Measurements from ENCODE around the gene MED27.

Gene MED27

DNA sequence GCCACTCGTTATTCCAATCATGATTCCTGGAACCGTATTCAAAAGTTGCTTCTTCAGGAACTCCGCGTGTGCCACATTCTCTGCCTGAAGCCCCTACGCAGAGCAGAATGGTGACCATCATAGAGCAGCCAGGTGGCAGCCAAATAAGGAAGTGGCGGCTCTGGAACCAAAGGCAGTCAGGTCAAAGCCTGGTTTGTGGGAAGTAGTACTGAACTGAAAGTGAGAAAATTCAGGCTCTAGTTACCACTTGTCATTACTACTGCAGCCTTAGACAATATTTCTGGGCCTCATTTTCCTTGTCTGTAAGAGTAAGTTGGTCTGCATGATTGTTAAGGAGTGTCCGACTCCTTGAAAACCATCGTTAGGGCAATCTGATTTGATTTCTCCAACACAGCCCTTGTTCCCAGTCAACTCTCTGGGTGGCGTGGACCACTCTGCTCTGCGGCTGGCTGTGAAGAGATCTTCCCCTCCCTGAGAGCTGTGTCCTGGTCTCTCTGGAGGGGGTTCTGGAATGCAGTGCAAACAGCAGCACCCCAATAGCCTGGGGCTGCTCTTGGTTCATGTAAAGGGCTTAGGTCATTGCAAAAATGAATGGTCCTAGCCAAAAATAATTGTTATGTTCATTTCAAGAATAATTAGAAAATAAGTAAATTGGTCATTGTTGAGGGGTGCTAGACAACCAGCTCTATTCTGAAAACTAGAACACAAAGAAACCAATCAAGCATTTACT lies 102.4 kb downstream of the MED27 start:
- DNase-seq (ENCODE audit: low read depth, low spot score) = no peak
- TF ChIP-seq, protein P1, sequence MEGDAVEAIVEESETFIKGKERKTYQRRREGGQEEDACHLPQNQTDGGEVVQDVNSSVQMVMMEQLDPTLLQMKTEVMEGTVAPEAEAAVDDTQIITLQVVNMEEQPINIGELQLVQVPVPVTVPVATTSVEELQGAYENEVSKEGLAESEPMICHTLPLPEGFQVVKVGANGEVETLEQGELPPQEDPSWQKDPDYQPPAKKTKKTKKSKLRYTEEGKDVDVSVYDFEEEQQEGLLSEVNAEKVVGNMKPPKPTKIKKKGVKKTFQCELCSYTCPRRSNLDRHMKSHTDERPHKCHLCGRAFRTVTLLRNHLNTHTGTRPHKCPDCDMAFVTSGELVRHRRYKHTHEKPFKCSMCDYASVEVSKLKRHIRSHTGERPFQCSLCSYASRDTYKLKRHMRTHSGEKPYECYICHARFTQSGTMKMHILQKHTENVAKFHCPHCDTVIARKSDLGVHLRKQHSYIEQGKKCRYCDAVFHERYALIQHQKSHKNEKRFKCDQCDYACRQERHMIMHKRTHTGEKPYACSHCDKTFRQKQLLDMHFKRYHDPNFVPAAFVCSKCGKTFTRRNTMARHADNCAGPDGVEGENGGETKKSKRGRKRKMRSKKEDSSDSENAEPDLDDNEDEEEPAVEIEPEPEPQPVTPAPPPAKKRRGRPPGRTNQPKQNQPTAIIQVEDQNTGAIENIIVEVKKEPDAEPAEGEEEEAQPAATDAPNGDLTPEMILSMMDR (IDR thresholded peaks at IDR 0.05; ENCODE audit: insufficient read depth, low read length, missing control alignments) = no peak
- ChIA-PET POLR2A (interaction anchor here (0.6 kb wide), 1 partner anchor 1306 kb away, joined by 5 read pairs; no protein-coding TSS in a partner anchor), CTCF (no interaction called here)
- H3K4me3 ChIP-seq (ENCODE audit: low read depth, low read length) = no peak overlapping the region

DNA sequence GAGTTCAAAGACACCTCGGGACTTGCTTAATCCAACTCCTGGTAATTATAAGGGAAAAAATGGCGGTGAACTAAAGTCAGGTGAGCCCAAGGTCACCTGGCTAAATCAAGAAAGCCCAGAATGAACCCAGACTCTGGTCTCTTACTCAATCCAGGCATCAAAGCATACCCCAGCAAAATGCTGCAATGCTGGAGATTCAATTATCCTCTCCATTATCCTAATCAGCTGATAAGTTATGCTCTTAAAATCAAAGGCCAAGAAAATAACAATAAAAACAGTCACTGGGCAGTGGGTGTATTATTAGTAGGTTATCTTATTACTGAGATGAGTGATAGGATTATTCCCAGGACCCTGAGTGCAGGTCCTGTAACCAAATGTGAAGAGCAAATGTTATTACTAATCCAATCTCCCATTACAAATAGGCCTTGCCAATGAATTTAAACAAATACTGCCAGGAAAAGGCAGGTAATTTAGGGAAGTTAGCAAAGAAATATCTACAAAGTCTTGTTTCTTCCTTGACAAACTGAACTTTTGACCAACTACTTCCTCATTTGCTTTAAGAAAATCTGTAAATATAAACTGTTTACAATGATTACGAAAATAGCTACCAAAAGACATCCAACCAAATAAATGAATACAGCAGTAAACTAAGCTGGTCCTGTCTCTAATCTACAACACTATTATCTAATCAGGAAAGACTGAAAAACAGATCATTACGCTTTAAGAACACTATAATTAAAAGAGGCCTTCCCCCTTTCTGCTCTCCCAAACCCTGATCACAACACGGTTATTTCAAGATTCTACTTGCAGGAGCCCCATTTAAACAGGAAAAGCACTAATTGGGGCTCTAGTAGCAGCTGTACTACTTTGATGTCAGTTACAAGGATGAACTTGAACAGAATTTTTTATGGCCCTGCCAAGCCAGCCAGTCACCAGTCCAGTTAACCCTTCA lies 103.2 kb downstream of the MED27 start:
- no peak for DNase-seq (ENCODE audit: low read depth, low spot score)
- POLR2A ChIA-PET = no interaction called here
- CTCF ChIA-PET = no interaction called here
- H3K4me3 ChIP-seq (ENCODE audit: low read depth, low read length) = no peak overlapping the region
- TF ChIP-seq, protein P1 (IDR thresholded peaks at IDR 0.05; ENCODE audit: insufficient read depth, low read length, missing control alignments) = no peak

DNA sequence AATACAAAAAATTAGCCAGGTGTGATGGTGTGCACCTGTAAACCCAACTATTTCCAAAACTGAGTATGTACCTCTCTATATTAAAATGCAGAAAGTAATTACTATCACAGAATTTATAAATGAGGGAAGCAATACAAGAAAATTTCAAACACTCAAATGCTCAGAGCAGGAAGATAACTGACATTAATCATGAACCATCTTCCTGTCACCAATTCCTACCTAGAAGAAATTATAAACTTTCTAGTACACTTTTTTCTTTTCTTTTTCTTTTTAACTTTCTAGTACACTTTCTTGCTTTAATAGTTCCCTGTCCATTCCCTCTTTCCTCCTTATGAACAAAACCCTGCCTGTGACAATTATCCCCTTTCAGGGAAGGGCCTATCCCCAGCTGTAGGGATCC lies 106.8 kb downstream of the MED27 start:
- DNase-seq (ENCODE audit: low read depth, low spot score) = no peak
- H3K4me3 ChIP-seq (ENCODE audit: low read depth, low read length) = no peak overlapping the region
- ChIA-PET CTCF (no interaction called here), POLR2A (no interaction called here)
- TF ChIP-seq, protein P1 (IDR thresholded peaks at IDR 0.05; ENCODE audit: insufficient read depth, low read length, missing control alignments) = no peak

DNA sequence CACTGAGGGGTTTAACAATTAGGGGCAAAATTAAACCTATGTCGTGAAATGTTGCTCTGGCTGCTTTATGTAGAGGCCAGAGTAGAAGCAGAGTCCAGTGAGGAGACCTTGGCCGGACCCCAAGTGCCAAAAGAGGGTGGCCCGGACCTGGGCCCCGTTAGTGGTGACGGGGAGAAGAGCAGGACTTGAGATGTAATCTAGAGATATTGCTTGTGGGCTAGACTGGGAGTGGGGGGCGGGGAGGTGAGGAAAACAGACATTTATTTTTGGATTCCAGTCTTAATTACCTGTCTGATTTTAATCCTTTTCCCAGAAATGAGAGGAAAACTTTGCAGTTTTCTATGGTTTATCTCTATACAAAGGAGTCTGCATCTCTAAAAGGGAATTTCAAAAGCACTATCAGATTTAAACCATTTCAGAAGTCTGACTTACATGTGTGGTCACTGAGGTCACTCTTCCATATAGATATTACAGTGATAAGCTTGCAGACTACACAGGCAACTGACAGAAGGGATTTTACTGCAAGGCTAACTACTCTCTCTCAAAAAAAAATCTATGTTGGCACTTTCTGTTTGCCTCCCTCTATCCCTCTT lies 108.1 kb downstream of the MED27 start:
- POLR2A ChIA-PET = no interaction called here

DNA sequence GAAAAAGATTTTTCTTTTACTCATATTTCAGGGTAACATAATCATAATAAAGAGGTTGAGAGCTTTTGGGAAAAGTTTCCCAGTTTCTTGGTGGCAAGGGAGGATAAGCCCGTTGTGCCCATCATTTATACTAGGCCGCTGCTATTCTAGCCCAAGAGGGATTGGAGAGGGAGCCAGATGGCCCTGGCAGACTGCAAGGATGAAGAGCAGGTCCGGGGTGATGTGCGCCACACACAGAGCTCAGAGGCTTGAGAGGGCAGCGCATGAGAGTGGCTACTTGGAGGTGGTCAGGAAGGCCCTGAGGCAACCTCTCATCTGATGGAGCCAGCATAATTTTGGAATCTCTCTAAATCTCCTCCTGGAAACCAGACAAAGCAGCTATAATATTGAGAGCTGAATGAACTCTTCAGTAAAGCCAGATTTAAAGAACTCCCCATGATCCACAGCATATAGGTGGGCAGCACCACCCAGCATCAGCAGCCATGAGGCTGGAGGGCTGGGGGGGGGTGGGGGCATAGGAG lies 110.1 kb downstream of the MED27 start:
- TF ChIP-seq, protein P1 (IDR thresholded peaks at IDR 0.05; ENCODE audit: insufficient read depth, low read length, missing control alignments) = no peak
- ChIA-PET POLR2A (no interaction called here), CTCF (no interaction called here)
- no peak for DNase-seq (ENCODE audit: low read depth, low spot score)
- no peak overlapping the region for H3K4me3 ChIP-seq (ENCODE audit: low read depth, low read length)

More for the DNA sequence above, 108.1 kb downstream of the MED27 start:
- TF ChIP-seq, protein P1 (IDR thresholded peaks at IDR 0.05; ENCODE audit: insufficient read depth, low read length, missing control alignments) = no peak
- H3K4me3 ChIP-seq (ENCODE audit: low read depth, low read length) = no peak overlapping the region
- CTCF ChIA-PET = no interaction called here
- DNase-seq (ENCODE audit: low read depth, low spot score) = no peak

DNA sequence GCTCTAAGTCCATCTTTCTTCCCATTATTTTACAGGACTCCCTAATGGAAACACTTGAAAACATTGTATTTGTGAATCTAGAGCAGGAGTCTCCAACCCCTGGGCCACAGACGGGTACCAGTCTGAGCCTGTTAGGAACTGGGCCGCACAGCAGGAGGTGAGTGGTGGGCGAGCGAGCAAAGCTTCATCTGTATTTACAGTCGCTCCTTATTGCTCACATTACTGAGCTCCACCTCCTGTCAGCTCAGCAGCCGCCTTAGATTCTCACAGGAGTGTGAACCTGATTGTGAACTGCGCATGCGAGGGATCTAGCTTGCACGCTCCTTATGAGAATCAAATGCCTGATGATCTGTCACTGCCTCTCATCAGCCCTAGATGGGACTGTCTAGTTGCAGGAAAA lies 111.0 kb downstream of the MED27 start:
- ChIA-PET CTCF (no interaction called here), POLR2A (no interaction called here)
- DNase-seq (ENCODE audit: low read depth, low spot score) = no peak

More for the DNA sequence above, 111.0 kb downstream of the MED27 start:
- no peak overlapping the region for H3K4me3 ChIP-seq (ENCODE audit: low read depth, low read length)
- TF ChIP-seq, protein P1 (IDR thresholded peaks at IDR 0.05; ENCODE audit: insufficient read depth, low read length, missing control alignments) = no peak

Measured in AG04449 (cell line).